Parathyroid adenoma (tissue), 2 donors: ENCODE data around the gene TENM3.

Experiments used
- H2AFZ ChIP-seq: fragments of 300-600 bp; sonication (generic); one replicate; pipeline ENCODE4 v1.7.0; 2017; ENCODE audit warnings: antibody characterized with exemption, mild to moderate bottlenecking
- H3K27ac ChIP-seq: fragments of 300-600 bp; sonication (generic); one replicate; pipeline ENCODE4 v1.7.0; 2017
- H3K27me3 ChIP-seq: fragments of 300-600 bp; sonication (generic); one replicate; pipeline ENCODE4 v1.7.0; 2017; ENCODE audit warnings: low read length; ENCODE audit not compliant: control insufficient read depth, insufficient read depth
- H3K36me3 ChIP-seq: fragments of 300-600 bp; sonication (generic); one replicate; pipeline ENCODE4 v1.7.0; 2017; ENCODE audit warnings: low read length; ENCODE audit not compliant: control insufficient read depth, insufficient read depth
- H3K4me1 ChIP-seq: fragments of 300-600 bp; sonication (generic); one replicate; pipeline ENCODE4 v1.7.0; 2017; ENCODE audit warnings: control low read depth
- H3K4me2 ChIP-seq: fragments of 300-600 bp; sonication (generic); one replicate; pipeline ENCODE4 v1.7.0; 2017; ENCODE audit warnings: low read length
- H3K4me3 ChIP-seq: fragments of 300-600 bp; sonication (generic); one replicate; pipeline ENCODE4 v1.7.0; 2017; ENCODE audit warnings: low read depth, low read length
- H3K79me2 ChIP-seq: fragments of 300-600 bp; sonication (generic); one replicate; pipeline ENCODE4 v1.7.0; 2017; ENCODE audit warnings: control low read depth
- H3K9ac ChIP-seq: fragments of 300-600 bp; sonication (generic); one replicate; pipeline ENCODE4 v1.7.0; 2017; ENCODE audit warnings: mild to moderate bottlenecking
- H3K9me3 ChIP-seq: fragments of 300-600 bp; sonication (generic); one replicate; pipeline ENCODE4 v1.7.0; 2017; ENCODE audit warnings: low read length; ENCODE audit not compliant: control insufficient read depth
- TF ChIP-seq, protein P1 (sequence below): fragments of 300-600 bp; sonication (generic); IDR thresholded peaks from one replicate; pipeline ENCODE4 v1.7.0; 2017; ENCODE audit warnings: antibody characterized with exemption, mild to moderate bottlenecking
- donor health status: primary hyperparathyroidism.

Gene TENM3

DNA sequence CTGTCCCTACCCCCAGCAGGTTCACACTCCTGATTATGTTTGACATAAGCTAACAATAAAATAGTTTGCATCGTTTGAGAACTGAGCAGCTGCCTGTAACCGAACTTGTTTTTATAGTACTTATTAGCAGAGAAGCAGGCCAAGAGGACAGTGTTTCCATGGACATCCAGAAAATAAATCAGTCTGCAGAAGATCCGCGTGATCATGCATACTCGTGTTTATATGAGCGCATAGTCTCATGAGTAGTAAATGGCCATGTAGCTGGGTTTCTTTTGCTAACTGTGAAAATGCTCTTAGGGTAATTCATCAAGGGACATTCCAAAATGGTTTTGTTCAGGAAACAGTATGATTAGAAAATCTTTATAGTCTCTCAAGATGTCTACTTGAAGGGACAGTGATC lies 384.8 kb downstream of the TENM3 start:
- Histone ChIP-seq H3K4me1 (no peaks in the 10 kb centered on the region), H3K27ac (no peak overlapping the region)
- TF ChIP-seq, protein P1, sequence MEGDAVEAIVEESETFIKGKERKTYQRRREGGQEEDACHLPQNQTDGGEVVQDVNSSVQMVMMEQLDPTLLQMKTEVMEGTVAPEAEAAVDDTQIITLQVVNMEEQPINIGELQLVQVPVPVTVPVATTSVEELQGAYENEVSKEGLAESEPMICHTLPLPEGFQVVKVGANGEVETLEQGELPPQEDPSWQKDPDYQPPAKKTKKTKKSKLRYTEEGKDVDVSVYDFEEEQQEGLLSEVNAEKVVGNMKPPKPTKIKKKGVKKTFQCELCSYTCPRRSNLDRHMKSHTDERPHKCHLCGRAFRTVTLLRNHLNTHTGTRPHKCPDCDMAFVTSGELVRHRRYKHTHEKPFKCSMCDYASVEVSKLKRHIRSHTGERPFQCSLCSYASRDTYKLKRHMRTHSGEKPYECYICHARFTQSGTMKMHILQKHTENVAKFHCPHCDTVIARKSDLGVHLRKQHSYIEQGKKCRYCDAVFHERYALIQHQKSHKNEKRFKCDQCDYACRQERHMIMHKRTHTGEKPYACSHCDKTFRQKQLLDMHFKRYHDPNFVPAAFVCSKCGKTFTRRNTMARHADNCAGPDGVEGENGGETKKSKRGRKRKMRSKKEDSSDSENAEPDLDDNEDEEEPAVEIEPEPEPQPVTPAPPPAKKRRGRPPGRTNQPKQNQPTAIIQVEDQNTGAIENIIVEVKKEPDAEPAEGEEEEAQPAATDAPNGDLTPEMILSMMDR: no peak

DNA sequence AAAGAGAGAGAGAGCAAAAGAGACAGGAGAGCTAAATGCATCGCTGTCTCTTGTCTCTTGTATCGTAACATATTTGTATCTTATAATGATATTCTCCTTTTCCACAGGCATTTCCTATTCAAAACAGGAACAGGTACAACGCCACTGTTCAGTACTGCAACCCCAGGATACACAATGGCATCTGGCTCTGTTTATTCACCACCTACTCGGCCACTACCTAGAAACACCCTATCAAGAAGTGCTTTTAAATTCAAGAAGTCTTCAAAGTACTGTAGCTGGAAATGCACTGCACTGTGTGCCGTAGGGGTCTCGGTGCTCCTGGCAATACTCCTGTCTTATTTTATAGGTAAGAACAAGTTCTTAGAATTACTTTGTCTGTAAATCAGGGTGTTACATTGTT lies 385.3 kb downstream of the TENM3 start:
- H3K79me2 ChIP-seq: no peaks in the 10 kb centered on the region
- H3K36me3 ChIP-seq: no peaks in the 10 kb centered on the region
- no peak overlapping the region for H2AFZ ChIP-seq
- no peak overlapping the region for H3K27ac ChIP-seq
- H3K4me3 ChIP-seq: no peak overlapping the region
- no peaks in the 10 kb centered on the region for H3K27me3 ChIP-seq
- TF ChIP-seq, protein P1: no peak
- no peaks in the 10 kb centered on the region for H3K9me3 ChIP-seq
- no peak overlapping the region for H3K4me2 ChIP-seq
- no peak overlapping the region for H3K9ac ChIP-seq
- H3K4me1 ChIP-seq: no peaks in the 10 kb centered on the region

More for the DNA sequence above, 384.8 kb downstream of the TENM3 start:
- Histone ChIP-seq H2AFZ (no peak overlapping the region), H3K4me2 (no peak overlapping the region), H3K27me3 (no peaks in the 10 kb centered on the region), H3K4me3 (no peak overlapping the region), H3K9me3 (no peaks in the 10 kb centered on the region), H3K79me2 (no peaks in the 10 kb centered on the region), H3K36me3 (no peaks in the 10 kb centered on the region), H3K9ac (no peak overlapping the region)

DNA sequence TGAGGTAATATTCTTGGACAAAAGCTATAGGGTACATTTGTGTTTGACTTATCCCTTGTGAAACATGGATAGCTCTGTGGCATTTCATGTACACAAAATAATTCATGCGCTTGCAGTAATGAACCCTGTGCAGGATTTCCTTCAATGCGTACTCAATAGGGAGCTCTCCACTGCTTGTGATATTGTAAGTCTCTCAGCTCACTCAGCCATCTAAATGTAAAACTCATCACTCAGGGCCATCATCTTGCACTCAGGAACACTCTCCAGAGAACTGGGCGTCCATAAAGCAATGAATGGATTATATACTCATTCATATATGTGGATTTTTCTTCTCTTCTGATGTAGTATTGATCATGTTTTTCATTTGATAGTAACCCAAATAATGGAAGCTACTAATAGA lies 385.9 kb downstream of the TENM3 start:
- TF ChIP-seq, protein P1: no peak
- H3K36me3 ChIP-seq: no peaks in the 10 kb centered on the region
- H2AFZ ChIP-seq: no peak overlapping the region
- H3K27me3 ChIP-seq: no peaks in the 10 kb centered on the region
- no peaks in the 10 kb centered on the region for H3K79me2 ChIP-seq
- no peak overlapping the region for H3K4me3 ChIP-seq
- no peak overlapping the region for H3K4me2 ChIP-seq
- H3K27ac ChIP-seq: no peak overlapping the region
- no peaks in the 10 kb centered on the region for H3K9me3 ChIP-seq
- H3K4me1 ChIP-seq: no peaks in the 10 kb centered on the region
- no peak overlapping the region for H3K9ac ChIP-seq

DNA sequence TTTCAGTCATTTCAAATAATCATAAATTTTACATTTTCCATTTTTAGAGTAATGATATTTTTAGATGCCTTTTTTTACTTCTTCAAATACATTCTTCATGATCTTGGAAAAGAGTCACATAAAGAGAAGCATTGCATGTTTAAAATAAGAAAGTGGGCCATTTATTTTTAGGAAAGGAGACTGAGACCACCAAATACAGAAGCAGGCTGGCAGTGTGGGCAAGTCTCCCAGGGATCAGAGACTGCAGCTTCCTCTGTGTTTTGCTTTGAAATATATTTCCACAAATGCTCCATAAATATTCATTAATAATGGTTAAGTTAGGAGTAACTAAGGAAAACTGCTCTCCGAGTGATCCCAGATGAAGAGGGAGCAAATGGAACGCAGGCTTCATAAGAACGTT lies 397.3 kb downstream of the TENM3 start:
- Histone ChIP-seq H3K27me3 (no peaks in the 10 kb centered on the region), H3K4me2 (no peak overlapping the region), H3K9ac (no peak overlapping the region), H3K4me1 (no peaks in the 10 kb centered on the region), H3K27ac (no peak overlapping the region), H3K36me3 (no peaks in the 10 kb centered on the region), H3K9me3 (no peaks in the 10 kb centered on the region), H3K4me3 (no peak overlapping the region), H2AFZ (no peak overlapping the region), H3K79me2 (no peaks in the 10 kb centered on the region)
- TF ChIP-seq, protein P1: no peak

DNA sequence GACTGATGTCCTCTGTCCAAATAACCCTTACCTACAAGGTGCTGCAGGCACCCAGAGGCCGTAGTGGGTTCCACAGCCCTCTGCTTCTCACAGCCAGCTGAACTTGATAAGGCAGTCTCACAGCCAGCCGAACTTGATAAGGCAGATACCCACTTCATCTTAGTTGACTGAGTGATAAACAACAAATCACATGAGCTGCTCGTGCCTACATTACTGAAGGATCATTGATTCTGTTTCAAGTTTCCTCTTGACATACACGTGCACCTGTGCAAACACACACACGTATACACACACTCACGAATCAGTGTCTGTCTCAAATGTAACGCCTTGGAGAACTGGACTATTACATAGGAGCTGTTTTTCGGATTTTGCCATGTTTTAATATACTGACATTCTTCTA lies 397.7 kb downstream of the TENM3 start:
- no peaks in the 10 kb centered on the region for H3K9me3 ChIP-seq
- H2AFZ ChIP-seq: no peak overlapping the region
- H3K4me3 ChIP-seq: no peak overlapping the region
- no peaks in the 10 kb centered on the region for H3K4me1 ChIP-seq
- no peak overlapping the region for H3K27ac ChIP-seq
- TF ChIP-seq, protein P1: no peak
- H3K4me2 ChIP-seq: no peak overlapping the region
- no peaks in the 10 kb centered on the region for H3K36me3 ChIP-seq
- H3K79me2 ChIP-seq: no peaks in the 10 kb centered on the region
- no peak overlapping the region for H3K9ac ChIP-seq
- H3K27me3 ChIP-seq: no peaks in the 10 kb centered on the region
